Placental pericyte (primary cell): ENCODE results near the gene NOD1. TPM values are rescaled to one million over a fixed set of nuclear protein-coding genes. Genes with fewer than 3 reads are reported as not detected.

ENCODE experiments used
- total RNA-seq: library from RNA; depleted of rRNA; stranded (reverse); fragments of >200 nt; gene quantifications from 2 replicates; pipeline ENCODE4 v1.2.3, GENCODE V29; 2012

NOD1 gene, protein sequence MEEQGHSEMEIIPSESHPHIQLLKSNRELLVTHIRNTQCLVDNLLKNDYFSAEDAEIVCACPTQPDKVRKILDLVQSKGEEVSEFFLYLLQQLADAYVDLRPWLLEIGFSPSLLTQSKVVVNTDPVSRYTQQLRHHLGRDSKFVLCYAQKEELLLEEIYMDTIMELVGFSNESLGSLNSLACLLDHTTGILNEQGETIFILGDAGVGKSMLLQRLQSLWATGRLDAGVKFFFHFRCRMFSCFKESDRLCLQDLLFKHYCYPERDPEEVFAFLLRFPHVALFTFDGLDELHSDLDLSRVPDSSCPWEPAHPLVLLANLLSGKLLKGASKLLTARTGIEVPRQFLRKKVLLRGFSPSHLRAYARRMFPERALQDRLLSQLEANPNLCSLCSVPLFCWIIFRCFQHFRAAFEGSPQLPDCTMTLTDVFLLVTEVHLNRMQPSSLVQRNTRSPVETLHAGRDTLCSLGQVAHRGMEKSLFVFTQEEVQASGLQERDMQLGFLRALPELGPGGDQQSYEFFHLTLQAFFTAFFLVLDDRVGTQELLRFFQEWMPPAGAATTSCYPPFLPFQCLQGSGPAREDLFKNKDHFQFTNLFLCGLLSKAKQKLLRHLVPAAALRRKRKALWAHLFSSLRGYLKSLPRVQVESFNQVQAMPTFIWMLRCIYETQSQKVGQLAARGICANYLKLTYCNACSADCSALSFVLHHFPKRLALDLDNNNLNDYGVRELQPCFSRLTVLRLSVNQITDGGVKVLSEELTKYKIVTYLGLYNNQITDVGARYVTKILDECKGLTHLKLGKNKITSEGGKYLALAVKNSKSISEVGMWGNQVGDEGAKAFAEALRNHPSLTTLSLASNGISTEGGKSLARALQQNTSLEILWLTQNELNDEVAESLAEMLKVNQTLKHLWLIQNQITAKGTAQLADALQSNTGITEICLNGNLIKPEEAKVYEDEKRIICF
- 4.6 and 6.0 TPM in 2 replicates for total RNA-seq

GRCh38 chr7:30478349-30479201, at the start of gene NOD1:
Gene NOD1 (minus strand): TSS chr7:30478784. CDS start chr7:30456921, 21,863 bp downstream.

GRCh38 chr7:30504301-30505173, 26.0 kb upstream of the NOD1 start, which contains the start of gene GGCT:
Gene GGCT (minus strand): TSS chr7:30504829. CDS start chr7:30504709, 120 bp downstream.

Other genes with a start within 250 kb of the NOD1 start
- 4.4 and 5.2 TPM in 2 replicates for gene ZNRF2, start 194.2 kb downstream of the NOD1 start, total RNA-seq
- gene GGCT, start 26.0 kb upstream of the NOD1 start, total RNA-seq, result 11.4 and 14.9 TPM in 2 replicates
- gene GARS1, start 116.1 kb upstream of the NOD1 start, total RNA-seq, result 347 and 788 TPM in 2 replicates
- not detected in 2 replicates for gene CRHR2, start 203.7 kb upstream of the NOD1 start, total RNA-seq